HG02798 (cell line): ENCODE data around the gene PES1.
"Not testable (repeated sequence)": the region's sequence is repeated elsewhere in the genome, so short reads cannot be mapped to it uniquely, and the experiment has no call there.

Experiments
- ATAC-seq: cut with Tn5 transposase; IDR thresholded peaks from one replicate; pipeline ENCODE4 v1.9.1; 2021; ENCODE audit warnings: mild to moderate bottlenecking; ENCODE audit not compliant: unreplicated experiment, poor library complexity

PES1 gene

DNA sequence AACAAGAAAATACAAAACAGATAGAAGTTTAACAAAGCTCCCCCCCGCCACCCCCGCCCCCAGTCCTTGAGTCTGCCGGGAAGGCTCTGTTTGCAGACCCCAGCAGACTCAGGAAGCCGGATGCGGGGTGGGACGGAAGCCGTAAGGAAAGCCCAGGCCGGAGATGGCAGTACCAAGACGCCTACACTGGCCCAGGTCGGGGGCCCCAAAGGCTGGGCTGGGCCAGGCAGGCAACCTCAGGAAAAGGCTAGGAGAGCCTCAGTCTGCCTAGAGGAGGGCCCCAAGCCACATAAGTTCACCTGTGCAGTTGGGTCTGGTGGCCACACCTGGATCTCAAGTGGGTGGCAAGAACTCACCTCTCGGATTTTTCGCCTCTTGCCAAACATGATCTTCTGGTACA lies 13.2 kb downstream of the PES1 start:
- no peak for ATAC-seq

DNA sequence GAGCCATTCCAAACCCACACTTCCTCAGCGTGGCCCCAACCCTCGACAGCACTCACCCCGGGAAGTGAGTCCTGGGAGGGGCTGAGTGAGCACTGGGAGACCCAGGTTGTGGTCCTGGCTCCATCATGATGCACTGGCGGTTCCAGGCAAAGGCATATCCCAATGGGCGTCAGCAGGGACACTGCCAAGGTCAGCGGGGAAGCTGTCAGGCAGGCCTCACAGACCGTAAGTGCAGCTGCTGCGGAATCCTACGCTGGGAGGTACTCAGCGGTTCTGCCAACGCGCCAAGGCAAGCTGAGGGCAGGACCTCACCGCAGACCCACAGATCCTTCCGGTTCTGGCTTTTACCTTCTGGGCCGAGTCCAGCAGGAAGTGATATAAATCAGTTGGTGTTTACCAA lies 15.9 kb downstream of the PES1 start:
- ATAC-seq = no peak

DNA sequence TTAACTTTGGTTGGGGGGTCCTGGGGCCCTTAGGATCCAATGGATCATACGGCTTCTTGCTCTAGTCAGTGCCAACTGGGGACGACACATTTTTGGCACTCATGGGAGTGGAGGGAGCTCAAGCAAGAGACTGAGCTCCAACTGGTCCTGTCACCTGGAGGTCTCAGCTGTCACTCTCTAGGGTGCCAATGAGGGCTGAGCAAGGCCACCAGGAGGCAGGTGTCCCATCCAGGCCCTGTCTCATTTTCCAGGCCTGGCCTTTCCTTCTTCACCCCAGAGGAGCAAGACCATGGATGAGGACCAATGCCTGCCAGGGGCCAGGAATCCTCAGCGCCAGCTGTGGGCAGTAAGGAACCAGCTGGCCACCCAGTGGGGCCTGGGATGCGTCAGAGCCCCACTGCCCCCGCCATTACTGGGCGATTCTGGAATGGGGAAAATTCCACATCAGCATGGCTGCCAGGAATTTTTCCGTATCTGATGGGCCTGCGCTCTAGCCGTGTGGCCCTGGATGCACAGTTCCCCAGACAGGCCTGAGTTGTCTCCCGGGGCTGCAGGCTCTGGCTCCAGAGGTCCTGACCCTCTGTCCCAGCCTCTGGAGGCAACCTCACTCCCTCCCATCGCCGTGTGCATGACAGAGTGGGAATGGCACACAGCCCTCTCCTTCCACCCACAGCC lies 16.6 kb downstream of the PES1 start:
- ATAC-seq = no peak

DNA sequence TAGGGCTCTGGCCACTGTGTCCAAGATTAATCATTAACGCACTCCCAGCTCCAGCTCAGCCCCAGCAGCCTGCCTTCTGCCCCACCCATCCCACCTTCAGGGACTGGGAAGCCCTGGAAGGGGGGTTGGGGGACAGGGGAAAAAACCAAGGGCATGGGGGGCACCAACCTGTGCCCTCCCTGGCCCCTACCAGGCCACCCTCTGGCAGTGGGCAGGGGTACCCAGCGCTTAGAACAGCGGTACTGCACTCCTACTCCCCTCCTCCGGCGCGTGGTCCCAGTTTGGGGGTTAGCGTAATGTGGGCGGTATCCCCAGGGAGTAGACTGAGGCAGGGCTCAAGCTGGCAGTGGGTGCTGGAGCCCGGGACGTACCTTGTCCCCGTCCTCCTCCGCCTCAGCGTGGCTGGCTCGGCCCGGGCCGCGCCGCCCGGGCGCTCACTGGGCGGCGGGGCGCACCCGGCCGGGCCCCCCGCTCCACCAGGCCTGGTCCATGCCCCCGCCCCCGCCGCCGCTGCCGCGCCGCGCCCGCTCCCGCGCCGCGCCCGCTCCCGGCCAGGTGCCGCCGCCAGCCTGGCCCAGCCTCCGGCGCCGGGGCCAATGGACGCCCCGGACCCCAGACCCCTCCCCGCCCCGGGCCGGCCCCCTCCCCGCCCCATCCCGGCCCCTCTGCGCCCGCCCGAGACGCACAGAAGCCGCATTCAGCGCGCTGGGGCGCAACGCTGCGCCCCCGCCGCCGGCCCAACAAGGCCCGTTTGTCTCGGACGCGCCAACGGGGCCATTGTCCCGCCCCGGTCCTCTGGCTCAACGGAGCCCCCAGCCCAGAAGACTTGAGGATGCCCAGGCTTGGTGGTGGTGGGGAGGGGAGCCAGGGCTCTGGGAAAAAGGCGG lies 17.4 kb downstream of the PES1 start, which contains the start of gene GAL3ST1:
TSS of gene GAL3ST1 (minus strand) at position 571 of the 887 bp plus-strand sequence. CDS start 17,273 bp downstream, outside the sequence.
- ATAC-seq = no peak

DNA sequence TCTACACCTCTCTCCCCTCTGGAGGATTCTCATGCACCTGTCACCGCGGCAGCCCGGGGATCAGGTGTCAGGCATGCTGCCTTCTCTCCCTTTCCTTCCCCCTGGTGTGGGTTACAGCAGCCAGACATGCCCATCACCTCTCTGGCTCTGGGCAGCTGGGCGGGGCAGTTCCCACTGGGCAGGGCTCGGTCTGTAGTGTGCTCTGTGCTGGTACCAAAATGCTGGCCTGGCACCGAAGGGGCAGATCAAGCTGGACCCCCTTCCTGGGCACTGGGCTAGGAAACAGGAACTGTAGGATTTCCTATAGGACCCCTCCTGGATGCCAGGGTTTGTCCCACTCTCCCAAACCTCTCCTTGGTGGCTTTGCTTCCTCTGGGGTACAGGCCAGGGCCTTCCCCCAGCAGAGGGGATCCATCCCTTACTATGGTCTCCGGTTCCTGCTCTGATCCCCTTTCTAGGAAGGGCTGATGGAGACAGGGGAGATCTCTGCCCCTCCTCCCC lies 18.1 kb downstream of the PES1 start:
- no peak for ATAC-seq

DNA sequence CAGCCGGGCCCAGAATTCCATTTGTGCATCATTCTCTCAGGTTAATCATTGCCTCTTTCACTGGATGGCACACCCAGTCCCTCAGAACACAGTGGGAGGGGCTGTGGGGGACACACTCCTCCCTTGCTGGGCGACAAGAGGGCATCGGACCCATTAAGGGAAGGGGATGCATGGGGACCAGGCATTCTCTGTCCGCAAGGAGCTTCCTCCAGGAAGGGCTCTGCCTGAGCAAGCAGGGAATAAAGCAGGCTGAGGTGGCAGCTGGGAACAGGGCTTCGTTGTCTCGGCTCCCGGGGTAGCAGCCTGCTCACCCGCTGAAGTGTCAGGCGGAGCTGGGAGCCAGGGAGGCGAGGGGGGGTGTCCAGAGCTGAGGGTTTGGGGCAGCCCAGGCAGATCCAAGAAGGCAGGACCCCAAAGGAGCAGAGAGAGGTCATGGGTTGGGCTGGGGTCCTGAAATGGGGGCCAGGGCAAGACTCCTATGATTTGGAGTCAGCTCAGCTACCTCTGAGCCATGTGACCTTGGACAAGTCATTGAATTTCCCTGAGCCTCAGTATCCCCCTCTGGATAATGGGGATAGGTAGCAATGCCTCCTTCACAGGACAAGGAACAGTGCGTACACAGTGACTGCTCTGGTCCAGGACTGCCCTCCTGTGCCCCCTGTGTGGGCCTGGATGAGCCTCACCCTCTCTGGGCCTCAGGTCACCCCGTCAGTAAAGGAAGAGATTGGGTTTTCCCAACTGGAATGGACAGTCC lies 18.7 kb downstream of the PES1 start:
- no peak for ATAC-seq

DNA sequence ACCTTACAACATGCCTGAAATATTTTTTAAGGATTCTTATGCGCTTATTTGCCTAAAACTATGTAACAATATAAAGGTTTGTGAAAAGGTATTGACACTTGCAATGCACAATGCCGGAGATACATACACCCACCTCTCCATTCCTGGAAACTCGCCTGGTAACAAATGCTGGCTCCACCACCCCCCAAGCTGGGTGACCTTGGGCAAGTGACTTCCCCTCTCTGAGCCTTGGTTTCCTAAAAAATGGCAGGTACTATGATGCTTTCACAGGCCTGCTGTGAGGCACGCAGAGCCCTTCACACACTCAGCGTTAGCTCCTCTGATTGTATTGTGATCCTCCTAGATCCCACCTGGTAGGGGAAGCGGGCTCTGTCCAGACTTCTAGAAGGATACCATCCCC lies 19.5 kb downstream of the PES1 start:
- ATAC-seq = no peak

DNA sequence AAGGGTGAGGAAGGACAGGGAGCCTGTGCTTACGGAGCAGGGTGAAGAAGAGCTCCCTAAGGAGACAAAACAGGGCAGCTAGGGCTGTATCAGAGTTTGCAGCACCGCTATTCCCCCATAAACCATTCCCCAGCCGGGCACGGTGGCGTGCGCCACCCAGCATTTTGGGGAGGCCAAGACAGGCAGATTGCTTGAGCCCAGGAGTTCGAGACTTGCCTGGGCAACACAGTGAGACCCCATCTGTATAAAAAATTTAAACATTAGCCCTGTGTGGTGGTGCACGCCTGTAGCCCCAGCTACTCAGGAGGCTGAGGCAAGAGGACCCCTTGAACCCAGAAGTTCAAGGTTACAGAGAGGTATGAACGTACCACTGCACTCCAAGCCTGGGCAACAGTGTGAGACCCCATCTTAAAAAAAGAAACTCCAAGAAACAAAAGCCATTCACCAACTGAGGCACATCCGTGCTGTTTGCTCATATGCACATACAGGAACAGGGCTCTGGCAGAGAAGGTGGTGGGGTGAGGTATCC lies 22.0 kb downstream of the PES1 start:
- ATAC-seq = no peak

DNA sequence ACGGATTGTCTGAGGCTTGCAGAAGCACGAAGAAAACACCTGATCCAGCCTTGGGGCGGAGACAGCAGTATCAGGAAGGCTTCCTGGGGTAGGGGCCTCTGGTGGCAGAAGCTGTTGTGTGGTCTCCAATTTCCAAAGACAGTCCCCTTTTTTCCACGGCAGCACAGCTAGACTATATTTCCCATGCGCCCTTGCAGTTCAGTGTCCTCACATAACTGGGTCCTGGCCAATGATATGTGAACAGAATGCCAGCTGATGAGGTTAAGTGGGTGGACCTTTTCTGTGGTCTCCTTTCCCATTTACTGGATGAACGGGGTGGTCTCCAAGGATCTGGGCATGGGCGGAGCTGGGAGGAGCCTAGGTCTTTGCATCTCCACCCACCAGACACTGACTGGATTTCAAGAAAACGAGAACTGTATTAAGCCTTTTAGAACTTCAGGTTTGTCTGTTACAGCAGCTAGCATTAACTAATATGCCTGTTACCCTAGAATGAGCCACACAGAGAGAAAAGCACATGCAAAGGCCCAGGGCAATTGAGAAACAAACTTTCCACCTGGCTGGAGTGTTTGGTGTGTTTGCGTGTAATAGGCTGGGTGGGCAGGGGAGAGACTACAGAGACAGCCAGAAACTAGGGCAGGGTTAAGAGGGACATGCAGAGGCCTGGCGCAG lies 23.4 kb downstream of the PES1 start:
- ATAC-seq = no peak

DNA sequence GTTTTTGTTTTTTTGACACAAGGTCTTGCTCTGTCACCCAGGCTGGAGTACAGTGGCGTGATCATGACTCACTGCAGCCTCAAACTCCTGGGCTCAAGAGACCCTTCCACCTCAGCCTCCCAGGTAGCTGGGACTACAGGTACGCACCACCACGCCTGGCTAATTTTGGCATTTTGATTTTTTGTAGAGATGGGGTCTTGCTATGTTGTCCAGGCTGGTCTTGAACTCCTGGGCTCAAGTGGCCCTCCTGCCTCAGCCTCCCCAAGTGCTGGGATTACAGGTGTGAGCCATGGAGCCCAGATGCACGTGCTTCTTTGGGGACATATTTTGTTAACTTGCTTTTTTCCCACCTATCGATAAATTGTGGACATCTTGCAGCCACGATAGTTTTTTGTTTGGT lies 24.4 kb downstream of the PES1 start:
- not testable (repeated sequence) for ATAC-seq

DNA sequence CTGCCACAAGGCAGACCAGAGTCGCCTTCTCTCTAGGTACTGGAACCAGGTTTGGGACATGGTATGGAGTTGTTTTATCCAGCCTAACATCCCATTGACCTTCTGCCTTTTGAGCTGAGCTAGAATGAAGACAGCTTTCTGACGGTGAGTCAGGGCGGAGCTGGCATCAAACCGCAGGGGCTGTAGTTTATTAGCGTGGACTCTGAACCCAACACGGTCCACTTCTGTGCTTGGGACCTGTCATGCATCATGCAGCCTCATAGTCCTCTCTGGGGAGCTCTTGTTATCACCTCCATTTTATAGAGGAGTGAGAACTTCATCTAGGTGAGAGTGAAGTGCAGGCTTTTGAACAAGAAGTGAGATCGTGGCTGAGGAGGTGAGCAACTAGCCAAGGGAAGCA lies 25.6 kb downstream of the PES1 start:
- ATAC-seq = no peak

DNA sequence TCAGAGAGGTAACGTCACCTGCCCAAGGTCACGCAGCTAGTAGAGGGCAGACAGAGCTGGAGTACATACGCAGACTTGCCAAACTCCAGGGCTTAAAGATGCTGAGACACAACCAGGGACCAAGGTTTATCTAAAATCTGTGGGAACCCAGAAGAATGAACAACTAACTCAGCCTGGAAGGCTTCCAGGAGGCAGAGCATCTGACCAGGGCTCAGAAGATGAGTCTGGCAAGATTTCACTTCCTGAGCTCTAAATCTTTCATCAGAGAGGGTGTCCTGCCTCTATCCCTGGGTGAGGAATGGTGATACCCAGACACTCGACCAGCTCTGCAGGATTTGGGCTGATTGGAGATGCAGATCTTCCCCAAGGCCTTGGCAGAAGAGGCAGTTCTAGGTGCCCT lies 26.4 kb downstream of the PES1 start:
- ATAC-seq = no peak

DNA sequence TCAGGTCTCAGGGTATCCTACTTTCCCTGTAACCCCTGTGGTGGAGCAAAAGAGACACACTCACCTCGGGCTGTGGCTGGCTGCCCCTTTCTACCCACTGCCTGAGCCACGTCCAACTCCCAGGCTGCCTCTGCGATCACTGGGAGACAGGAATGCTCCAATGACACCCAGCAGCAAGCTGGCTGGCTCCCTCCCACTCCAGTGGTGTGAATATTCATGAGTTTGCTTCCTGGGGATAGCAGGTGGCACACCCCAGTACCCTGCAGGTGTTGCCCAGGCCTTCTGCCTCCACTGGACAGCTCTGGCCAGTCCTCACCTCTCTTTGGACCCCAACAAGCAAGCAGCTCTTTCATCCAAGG lies 27.0 kb downstream of the PES1 start:
- ATAC-seq = no peak

DNA sequence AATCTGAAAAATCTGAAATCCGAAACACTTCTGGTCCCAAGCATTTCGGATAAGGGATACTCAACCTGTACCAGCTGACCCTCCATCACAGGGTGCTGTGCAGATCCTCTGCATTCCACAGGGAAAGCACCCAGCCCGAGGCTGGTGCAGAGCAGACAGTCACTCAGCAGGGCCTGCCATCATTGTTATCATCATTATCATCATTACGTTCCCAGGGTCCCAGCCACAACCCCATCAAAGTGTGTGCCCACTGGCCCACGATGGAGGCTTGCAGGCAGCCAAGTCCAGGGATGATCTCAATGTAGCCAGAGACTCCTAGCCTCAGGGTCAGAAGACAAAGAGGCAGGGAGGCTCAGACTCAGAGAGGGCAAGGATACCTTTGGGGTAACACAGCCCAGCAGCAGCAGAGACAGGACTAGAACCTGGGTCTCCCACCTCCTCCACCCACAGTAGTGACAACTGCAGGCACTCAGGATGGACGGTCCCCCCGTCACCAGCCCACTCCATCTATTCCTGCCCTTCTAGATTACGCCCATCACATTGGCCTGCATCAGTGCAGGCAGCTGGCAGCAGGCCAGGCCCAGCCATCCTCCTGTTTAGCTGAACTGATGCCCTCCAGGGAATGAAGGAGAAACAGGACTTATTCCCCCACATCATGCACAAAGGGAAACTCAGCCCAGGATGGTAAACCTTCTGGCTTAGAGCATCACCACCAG lies 27.5 kb downstream of the PES1 start:
- ATAC-seq = no peak

DNA sequence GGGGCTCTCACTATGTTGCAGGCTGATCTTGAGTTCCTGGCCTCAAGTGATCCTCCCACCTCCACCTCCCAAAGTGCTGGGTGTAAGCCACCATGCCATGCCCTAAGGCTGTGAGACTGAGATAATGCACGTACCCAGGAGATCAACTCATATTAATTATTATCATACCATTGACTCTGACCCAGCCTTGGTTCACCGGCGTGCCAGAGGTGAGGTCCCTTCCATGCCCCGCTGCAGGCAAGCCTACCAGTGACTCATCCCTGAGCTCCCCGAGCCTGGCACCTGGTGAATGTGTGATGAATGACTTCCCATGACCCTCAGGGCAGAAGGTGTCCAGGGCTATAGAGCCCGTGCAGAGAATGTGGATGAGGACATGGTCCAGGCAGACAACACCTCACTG lies 29.3 kb downstream of the PES1 start:
- no peak for ATAC-seq

DNA sequence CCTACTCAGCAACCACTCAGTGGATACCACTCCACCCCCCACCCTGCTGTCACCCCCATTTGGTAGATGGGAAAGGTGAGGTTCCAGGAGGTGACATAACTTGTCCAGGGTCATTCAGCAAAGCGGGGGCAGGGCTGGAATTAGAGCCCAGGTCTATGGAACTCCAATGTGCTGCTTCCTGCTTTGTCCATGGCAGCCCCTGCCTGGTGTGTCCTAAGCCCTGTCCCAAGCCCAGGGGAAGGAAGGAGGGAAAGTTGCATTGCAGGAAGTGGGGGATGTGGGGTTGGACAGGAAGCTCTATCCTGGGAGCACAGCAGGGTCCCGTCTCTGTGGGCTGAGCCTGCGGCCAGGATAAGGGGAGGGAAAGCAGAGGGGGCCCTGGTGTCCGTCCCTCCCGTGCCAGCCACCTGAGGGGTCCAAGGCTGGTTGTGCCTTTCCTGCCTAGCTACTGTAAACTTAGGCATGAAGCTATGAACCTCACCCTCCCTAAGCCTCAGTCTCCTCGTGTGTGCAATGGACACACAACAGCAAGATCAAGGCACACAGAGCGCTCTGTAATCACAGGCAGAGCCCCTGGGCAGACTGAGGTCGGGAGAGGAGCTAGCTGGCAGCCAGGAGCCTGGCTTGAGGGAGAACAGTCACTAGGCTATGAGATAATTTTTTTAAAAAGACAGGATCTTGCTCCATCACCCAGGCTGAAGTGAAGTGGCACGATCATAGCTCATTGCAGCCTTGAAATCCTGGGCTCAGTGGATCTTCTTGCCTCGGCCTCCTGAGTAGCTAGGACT lies 30.1 kb downstream of the PES1 start:
- ATAC-seq = no peak

DNA sequence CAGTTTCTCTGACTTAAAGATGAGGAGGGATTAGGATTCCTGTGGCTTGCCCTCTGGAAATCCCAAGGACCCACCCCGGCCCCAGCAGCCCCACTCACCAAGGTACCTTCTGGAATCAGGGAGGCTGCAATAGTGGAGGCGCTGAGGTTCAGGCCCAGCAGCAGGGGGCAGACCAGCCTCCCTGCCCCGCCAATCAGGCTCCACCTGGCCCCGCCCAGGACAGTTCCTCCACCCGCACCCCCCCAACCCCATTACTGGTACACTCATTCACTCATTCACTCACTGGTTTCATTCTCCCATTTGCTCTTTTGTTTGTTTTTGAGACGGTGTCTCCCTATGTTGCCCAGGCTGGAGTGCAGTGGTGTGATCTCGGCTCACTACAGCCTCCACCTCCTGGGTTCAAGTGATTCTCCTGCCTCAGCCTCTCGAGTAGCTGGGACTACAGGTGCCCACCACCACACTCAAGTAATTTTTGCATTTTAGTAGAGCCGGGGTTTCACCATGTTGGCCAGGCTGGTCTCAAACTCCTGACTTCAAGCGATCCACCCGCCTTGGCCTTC lies 31.0 kb downstream of the PES1 start:
- ATAC-seq = not testable (repeated sequence)

DNA sequence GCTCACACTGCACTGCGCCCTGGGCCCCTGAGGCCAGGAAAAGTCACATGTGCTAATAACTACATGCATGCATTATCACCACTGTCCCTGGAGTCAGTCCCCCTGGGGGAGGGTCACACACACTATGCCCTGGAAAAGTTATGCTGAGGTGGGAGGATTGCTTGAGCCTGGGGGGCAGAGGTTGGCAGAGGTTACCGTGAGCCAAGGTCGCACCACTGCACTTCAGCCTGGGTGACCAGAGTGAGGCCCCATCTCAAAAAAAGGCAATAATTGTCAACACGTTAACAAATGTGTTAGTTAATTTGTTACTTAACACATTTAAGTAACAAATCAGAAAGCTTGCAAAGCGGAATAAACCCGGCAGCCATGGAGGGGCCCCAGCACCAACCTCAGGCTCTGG lies 31.8 kb downstream of the PES1 start:
- ATAC-seq = no peak
